Subcutaneous adipose tissue (tissue), 4 donors: Measurements from ENCODE around the gene LRRC18. TPM values are rescaled to one million over a fixed set of nuclear protein-coding genes. Genes with fewer than 3 reads are reported as not detected.

Source experiments
- total RNA-seq, 4 donors: library from RNA; depleted of rRNA; stranded (reverse); fragments of >200 nt; gene quantifications; one replicate each; pipeline ENCODE4 v1.1.0, GENCODE V29; 2016
- TF ChIP-seq, protein P1 (sequence below): fragments of 450-650 bp; IDR thresholded peaks from one replicate; pipeline ENCODE4 v1.5.1; 2016; ENCODE audit warnings: low read depth, mild to moderate bottlenecking, control low read depth, antibody characterized with exemption, moderate library complexity

Gene LRRC18
- total RNA-seq, 4 donors from 2014 or later: not detected

DNA sequence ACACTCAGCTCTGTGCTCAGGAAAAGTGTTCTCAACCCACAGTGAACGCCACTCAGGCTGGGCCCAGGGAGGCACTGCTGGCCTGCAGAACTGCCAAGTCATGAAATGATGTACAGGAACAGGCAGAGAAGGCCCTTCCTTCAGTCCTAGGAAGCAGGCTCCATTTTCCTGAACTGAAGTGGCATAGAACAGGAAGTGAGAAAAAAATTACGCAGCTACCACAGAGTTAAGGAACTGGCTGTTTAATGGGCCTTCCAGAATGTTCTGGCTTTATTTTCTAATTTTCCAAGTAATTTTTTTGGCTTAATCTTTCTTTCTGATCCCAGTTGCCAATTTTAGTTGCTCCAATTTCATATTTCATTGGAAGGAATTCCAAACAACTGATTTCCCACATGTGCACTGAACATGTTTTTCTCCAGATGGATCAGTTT, 39.3 kb downstream of the LRRC18 start:
- TF ChIP-seq, protein P1, sequence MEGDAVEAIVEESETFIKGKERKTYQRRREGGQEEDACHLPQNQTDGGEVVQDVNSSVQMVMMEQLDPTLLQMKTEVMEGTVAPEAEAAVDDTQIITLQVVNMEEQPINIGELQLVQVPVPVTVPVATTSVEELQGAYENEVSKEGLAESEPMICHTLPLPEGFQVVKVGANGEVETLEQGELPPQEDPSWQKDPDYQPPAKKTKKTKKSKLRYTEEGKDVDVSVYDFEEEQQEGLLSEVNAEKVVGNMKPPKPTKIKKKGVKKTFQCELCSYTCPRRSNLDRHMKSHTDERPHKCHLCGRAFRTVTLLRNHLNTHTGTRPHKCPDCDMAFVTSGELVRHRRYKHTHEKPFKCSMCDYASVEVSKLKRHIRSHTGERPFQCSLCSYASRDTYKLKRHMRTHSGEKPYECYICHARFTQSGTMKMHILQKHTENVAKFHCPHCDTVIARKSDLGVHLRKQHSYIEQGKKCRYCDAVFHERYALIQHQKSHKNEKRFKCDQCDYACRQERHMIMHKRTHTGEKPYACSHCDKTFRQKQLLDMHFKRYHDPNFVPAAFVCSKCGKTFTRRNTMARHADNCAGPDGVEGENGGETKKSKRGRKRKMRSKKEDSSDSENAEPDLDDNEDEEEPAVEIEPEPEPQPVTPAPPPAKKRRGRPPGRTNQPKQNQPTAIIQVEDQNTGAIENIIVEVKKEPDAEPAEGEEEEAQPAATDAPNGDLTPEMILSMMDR: no peak

DNA sequence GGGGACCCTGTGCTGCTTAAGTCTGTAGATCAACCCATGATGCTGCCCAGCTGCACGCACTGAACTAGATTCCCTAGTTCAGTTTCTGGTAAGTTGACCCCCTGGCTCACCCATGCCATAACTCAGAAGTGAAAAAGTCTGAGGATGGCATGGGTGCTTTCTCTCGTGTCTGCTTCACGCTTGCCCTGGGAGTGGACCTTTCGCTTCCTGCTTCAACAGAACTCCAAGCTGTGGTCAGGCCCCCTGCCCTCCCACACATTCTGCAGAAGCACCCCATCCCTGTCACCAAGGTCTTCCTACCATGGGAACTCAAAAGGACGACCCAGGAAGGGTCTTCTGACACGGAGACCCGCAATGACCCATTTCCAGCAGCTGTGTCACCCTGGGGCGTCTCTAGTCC, 39.9 kb downstream of the LRRC18 start:
- TF ChIP-seq, protein P1: no peak

DNA sequence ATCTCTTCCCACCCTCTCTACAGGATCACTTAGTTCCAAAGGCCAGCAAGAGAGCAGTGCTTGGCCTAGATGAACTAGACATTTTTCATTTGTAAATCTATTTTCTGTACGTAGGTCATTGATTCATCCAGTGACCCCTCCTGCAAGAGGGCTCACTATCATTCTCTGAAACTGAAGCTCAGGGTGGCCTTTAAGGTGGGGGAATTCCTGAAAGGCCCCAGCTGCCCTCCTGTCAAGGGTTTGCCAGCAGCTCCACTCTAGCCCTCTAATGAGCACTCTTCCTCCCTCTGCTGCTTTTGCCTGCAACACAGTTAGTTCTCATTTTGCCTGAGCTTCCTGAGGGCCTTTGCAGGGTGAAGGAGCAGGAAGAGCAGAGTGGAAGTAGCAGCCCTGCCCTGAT, 41.2 kb downstream of the LRRC18 start:
- TF ChIP-seq, protein P1: no peak

DNA sequence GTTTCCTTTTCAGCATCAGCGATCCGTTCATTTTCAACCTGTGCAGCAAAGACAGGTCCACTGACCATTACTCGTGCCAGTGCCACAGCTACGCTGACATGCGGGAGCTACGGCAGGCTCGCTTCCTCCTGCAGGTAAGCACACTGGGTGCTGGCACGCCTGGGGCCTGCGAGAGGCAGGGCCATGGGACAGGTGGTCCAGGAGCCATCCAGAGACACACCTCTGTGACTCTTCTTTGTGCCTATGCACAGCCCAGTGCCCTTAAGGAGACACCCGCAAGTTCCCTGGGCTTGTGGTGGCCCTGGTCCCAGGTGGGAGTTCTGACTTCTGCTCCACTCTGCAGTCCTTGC, 42.2 kb downstream of the LRRC18 start:
- TF ChIP-seq, protein P1: no peak

DNA sequence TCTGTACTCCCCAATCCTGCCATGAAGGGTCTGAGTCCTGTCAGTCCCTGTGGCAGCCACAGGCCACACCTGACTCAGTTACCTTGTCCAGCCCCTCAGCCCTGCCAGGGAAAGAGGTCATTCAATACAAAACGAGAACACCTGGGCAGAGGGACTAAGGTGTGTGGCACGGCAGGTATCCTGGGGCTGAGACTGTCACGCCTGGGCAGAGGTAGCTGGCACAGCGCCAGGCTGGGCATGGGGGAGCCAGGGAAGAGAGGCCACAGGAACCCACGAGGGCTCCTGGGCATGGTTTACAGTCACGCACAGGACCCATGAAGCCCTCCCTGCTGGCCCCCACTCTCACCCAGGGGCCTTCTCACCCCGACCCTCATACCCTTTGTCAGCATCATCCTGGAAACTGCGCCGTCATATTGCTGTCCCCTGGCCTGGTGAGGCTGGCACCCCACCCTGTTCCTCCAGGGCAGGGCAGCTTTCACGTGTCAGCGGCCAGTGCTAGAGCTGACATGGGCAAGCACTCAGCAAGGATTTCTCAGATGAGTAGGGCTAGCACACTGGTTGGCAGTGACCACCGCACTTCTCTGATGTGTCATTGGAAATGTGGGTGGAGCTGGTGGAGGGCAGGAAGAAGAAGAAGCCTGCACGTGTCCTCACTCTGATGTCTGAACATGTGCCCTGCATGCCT, 42.7 kb downstream of the LRRC18 start:
- TF ChIP-seq, protein P1: no peak

DNA sequence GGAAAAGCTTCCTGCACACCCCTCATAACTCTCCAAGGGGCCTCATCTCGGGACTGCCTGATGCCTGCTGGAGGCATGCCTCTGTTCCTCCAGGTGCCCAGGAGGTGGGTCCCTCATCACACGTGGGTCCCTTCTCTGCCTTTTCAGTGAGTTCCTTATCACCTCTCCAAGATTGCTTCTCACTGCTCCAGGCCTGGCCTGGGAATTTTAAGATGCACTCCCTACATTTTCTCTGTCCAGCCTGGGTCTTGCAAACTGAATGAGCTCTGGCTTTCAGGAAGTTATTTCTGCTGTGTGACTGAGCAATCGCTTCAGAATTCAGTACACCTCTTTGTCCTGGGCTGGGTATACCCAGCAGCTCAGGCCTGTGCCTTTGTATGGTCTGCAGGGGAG, 43.8 kb downstream of the LRRC18 start:
- TF ChIP-seq, protein P1: no peak

DNA sequence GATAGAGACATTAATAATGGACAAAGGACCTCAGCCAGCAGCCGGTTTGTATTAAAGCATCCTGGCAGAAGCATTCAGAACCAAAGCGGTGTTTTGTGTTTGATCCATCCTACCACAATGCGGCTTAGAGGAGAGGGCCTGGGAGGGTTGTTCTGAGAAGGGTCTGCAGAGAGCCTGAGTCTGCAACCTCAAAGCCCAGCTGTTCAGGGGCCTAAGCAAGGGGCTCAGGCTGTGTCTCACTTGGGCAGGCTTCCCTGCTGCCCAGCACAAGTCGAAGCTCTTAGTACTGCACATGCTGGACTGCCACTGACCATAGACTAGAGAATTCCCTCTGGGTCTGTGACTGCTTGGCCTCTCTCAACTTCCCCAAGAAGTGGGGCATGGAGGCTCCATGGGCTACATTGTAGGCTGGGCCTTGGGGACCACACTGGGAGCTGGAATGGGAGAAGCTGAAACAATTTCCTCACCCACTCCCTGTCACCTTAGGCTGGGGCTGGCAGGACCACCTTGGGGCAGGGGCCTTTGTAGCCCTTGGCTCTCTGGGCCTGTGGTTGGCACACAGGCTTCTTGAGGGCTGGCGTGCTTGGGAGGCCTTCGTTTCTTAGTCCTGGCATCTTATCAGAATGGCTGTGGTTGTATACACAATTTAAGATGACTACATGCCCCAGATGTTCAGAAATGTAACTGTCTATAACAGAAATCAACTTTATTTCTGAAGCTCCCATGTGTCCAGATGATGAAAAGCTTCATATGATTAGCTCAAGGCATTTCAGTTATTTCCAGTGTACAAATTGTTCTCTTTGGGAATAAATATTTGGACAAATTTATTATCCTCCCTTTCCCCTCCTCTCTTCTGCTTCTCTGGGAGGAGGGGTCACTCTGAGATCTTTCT, 44.5 kb downstream of the LRRC18 start:
- TF ChIP-seq, protein P1: no peak
